ENCODE measurements around the gene TGFBR3. TPM values are rescaled to one million over a fixed set of nuclear protein-coding genes. Genes with fewer than 3 reads are reported as not detected.

TGFBR3 gene
- total and polyA plus RNA-seq, 12 donors = 6.6 to 36.7 (median 24.3) TPM

DNA sequence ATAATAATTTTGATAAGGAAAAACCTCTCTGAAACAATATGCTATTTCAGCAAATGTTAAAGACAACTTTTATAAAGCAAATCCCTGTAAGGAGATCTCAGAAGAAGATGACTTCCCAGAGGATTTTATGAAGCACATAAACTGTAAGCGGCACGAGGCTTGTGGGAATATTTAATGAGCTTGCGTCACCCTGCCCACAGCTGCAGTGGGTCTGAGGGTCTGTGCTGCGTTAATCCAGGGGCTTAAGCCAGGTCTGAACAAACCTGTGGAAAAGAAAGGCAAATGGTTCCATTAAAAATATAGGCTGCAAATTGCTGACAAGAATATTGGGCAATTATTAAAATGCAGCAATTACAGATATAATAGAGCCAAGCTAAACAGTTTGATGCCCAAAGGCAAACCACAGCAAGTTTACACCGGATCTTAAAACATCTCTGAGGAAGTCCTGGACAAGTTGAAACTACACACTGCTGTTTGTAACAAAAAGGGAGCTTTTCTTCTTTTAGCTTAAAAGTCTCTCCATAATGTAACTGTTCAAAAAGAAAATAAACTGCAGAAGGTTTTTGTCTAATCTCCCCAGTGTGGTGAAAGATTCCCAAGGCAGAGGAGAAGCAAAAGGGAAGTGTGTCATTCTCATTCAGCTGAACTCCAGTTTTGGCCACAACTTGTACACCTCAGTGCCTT, 21.8 kb downstream of the TGFBR3 start:
- no peaks in the 10 kb centered on the region for H3K9me3 ChIP-seq
- H3K36me3 ChIP-seq = peaks cover 0 to 23% (median 0%) of the 10 kb centered on the region in 9 donors
- H3K4me3 ChIP-seq = peak overlapping the region in 1 of 10 donors; percentile 2
- WGBS, 2 donors = 69 to 74% methylated on average over 5 of the region's 5 CpGs
- intact Hi-C loops (cut with DNase I) = no loop called here
- H3K27ac ChIP-seq = peak overlapping the region in 6 of 10 donors; percentile 18 to 49 (median 34)
- ATAC-seq (peak in 6 of 8 donors; percentile 59 to 75 (median 67)), DNase-seq (no peak)
- H3K4me1 ChIP-seq = peaks cover 0 to 30% (median 16%) of the 10 kb centered on the region in 9 donors
- H3K27me3 ChIP-seq = no peaks in the 10 kb centered on the region
- TF ChIP-seq, protein P1, sequence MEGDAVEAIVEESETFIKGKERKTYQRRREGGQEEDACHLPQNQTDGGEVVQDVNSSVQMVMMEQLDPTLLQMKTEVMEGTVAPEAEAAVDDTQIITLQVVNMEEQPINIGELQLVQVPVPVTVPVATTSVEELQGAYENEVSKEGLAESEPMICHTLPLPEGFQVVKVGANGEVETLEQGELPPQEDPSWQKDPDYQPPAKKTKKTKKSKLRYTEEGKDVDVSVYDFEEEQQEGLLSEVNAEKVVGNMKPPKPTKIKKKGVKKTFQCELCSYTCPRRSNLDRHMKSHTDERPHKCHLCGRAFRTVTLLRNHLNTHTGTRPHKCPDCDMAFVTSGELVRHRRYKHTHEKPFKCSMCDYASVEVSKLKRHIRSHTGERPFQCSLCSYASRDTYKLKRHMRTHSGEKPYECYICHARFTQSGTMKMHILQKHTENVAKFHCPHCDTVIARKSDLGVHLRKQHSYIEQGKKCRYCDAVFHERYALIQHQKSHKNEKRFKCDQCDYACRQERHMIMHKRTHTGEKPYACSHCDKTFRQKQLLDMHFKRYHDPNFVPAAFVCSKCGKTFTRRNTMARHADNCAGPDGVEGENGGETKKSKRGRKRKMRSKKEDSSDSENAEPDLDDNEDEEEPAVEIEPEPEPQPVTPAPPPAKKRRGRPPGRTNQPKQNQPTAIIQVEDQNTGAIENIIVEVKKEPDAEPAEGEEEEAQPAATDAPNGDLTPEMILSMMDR (IDR thresholded peaks at IDR 0.05) = no peak

DNA sequence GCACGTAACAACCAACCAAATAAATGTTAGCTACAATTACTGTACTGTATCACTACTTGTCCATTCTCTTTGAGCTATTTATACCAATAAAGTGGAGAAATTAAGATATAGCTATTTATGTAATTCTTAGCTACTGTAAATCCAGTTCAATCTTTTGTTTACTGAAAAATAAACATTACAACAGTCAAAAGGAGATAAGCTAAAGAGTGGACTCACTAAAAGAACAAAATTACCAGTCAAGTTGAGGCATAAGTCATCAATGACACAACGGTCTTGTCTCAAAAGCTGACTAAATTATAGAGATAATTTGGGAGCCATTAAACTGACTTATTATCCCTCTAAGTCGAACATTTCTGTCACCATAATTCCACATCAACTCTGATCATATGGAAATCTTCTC, 22.5 kb downstream of the TGFBR3 start:
- Histone ChIP-seq H3K4me1 (peaks cover 0 to 30% (median 16%) of the 10 kb centered on the region in 9 donors), H3K9me3 (no peaks in the 10 kb centered on the region), H3K4me3 (no peak overlapping the region), H3K27ac (no peak overlapping the region), H3K36me3 (peaks cover 0 to 24% (median 0%) of the 10 kb centered on the region in 9 donors), H3K27me3 (no peaks in the 10 kb centered on the region)
- intact Hi-C loops (cut with DNase I) = no loop called here
- DNase-seq (no peak), ATAC-seq (no peak)
- TF ChIP-seq, protein P1 (IDR thresholded peaks at IDR 0.05) = no peak
- WGBS, 2 donors = 78 to 86% methylated on average over 3 of the region's 3 CpGs

DNA sequence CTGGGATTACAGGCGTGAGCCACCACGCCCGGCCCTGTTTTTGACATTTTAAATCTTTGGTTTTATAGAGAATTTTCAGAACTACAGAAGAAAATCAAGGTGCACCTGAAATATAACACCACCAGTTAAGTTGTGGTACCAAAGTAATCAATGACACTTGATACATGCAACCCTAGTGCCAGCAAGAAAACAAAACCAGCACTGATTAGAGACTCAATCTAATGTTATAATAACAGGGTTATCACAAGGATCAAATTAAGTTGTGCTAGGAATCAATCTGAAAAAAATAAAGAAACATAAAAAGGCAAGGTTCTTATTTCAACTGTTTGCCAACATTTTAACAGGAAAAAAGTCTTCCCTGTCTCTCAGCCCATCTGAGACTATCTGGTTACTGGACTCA, 23.8 kb downstream of the TGFBR3 start:
- Histone ChIP-seq H3K27ac (no peak overlapping the region), H3K4me1 (peaks cover 0 to 28% (median 19%) of the 10 kb centered on the region in 9 donors), H3K36me3 (peaks cover 0 to 24% (median 0%) of the 10 kb centered on the region in 9 donors), H3K4me3 (no peak overlapping the region), H3K27me3 (no peaks in the 10 kb centered on the region), H3K9me3 (no peaks in the 10 kb centered on the region)
- DNase-seq (no peak), ATAC-seq (no peak)
- TF ChIP-seq, protein P1 (IDR thresholded peaks at IDR 0.05) = no peak
- WGBS, 2 donors = 96 to 99% methylated on average over 3 of the region's 3 CpGs
- intact Hi-C loops (cut with DNase I) = no loop called here

DNA sequence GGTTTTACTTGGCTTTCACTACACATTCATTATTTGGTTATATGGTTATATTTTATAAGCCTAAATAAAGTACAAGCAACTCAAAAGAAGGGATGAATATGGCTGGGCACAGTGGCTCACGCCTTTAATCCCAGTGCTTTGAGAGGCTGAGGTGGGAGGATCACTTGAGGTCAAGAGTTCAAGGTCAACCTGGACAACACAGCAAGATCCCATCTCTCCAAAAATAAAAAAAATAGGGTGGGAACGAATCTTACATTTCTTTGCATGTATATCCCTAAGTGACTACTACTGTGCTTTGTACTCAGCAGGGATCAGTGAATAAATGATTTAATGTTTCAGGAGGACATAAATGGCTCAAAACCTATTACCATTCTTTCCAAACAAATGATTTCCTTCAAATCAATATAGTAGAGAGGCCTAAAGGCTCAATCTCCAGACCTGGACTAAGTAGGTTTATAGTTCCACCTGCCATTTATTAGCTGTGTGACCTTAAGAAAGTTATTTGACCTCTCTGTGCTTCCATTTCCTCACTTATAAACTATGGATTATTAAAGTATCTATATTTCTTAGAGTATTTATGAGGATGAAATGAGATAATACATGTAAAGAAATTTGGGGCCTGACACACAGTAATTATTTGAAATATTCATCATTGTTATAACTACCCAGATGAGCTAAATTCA, 28.3 kb downstream of the TGFBR3 start:
- H3K36me3 ChIP-seq = peaks cover 0 to 24% (median 0%) of the 10 kb centered on the region in 9 donors
- no peaks in the 10 kb centered on the region for H3K27me3 ChIP-seq
- WGBS, 2 donors = 95 to 97% methylated on average over 2 of the region's 2 CpGs
- no peak overlapping the region for H3K4me3 ChIP-seq
- H3K9me3 ChIP-seq = no peaks in the 10 kb centered on the region
- intact Hi-C loops (cut with DNase I) = no loop called here
- TF ChIP-seq, protein P1 (IDR thresholded peaks at IDR 0.05) = no peak
- no peak for DNase-seq
- peaks cover 3 to 20% (median 11%) of the 10 kb centered on the region in 9 donors for H3K4me1 ChIP-seq
- ATAC-seq = no peak
- H3K27ac ChIP-seq = no peak overlapping the region
